ENCODE data around the gene HLA-A. TPM values are rescaled to one million over a fixed set of nuclear protein-coding genes. Genes with fewer than 3 reads are reported as not detected.

Gene HLA-A
- total RNA-seq, 1 experiment from 2014 or later, result 251 TPM

DNA sequence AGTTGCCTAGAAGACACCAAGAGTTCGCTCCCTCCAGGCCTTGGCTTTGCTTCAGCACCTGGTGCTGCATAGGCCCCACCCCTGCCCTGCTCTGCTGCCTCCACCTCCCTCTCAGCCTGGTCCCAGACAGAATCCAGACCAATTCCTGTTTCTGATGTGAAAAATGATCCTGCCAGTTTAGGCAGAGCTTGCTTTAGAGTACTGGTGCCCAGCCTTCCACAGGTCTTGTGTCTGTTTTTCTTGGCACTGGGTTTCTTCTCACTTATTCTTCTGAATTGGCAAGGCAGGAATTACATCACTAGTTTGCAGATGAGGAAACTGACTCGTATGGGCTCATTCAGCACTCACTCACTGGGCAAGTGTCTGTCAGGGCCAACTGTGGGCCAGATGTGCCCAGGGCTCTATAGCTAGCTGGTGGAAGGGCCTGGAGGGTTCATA is 53.0 kb downstream of the HLA-A start:
- Histone ChIP-seq H3K9ac (ENCODE audit: low read length) (no peak overlapping the region), H3K79me2 (ENCODE audit: insufficient read depth, low read length) (no peaks in the 10 kb centered on the region), H3K4me1 (ENCODE audit: control insufficient read depth in 1 of 2, insufficient read depth in 2 of 2, low read length in 2 of 2) (peaks cover 0 to 11% of the 10 kb centered on the region in 2 experiments; a peak in 3 of 4 replicates), H3K9me2 (ENCODE audit: insufficient read depth) (no peaks in the 10 kb centered on the region), H3K27me3 (ENCODE audit: insufficient read depth, low read length) (no peaks in the 10 kb centered on the region), H3K4me2 (ENCODE audit: low read length) (no peak overlapping the region), H3K4me3 (replicated peaks in 1 of 2; ENCODE audit: low read depth in 1 of 2, low read length in 2 of 2) (no peak overlapping the region), H2AFZ (ENCODE audit: low read depth, low read length, poor library complexity, severe bottlenecking) (no peak overlapping the region), H3K36me3 (ENCODE audit: control insufficient read depth in 1 of 2, insufficient read depth in 2 of 2, low read length in 2 of 2) (no peaks in the 10 kb centered on the region), H3K9me3 (ENCODE audit: control insufficient read depth in 1 of 2, insufficient read depth in 1 of 2, low read depth in 1 of 2, low read length in 2 of 2) (no peaks in the 10 kb centered on the region), H4K20me1 (ENCODE audit: insufficient read depth) (no peaks in the 10 kb centered on the region), H3K27ac (ENCODE audit: low read depth, low read length) (no peak overlapping the region)
- CTCF ChIA-PET, result no interaction called here
- no TSS peak for BruUV-seq (replicated peaks)
- no peak for TF ChIP-seq POLR2A (IDR thresholded peaks at IDR 0.05; ENCODE audit: borderline replicate concordance, extremely low read depth, insufficient read depth, insufficient read length)
- TF ChIP-seq, protein P1, sequence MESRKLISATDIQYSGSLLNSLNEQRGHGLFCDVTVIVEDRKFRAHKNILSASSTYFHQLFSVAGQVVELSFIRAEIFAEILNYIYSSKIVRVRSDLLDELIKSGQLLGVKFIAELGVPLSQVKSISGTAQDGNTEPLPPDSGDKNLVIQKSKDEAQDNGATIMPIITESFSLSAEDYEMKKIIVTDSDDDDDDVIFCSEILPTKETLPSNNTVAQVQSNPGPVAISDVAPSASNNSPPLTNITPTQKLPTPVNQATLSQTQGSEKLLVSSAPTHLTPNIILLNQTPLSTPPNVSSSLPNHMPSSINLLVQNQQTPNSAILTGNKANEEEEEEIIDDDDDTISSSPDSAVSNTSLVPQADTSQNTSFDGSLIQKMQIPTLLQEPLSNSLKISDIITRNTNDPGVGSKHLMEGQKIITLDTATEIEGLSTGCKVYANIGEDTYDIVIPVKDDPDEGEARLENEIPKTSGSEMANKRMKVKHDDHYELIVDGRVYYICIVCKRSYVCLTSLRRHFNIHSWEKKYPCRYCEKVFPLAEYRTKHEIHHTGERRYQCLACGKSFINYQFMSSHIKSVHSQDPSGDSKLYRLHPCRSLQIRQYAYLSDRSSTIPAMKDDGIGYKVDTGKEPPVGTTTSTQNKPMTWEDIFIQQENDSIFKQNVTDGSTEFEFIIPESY (IDR thresholded peaks at IDR 0.05; ENCODE audit: extremely low read depth, insufficient replicate concordance, low read length), result no peak
- TF ChIP-seq, protein P2, sequence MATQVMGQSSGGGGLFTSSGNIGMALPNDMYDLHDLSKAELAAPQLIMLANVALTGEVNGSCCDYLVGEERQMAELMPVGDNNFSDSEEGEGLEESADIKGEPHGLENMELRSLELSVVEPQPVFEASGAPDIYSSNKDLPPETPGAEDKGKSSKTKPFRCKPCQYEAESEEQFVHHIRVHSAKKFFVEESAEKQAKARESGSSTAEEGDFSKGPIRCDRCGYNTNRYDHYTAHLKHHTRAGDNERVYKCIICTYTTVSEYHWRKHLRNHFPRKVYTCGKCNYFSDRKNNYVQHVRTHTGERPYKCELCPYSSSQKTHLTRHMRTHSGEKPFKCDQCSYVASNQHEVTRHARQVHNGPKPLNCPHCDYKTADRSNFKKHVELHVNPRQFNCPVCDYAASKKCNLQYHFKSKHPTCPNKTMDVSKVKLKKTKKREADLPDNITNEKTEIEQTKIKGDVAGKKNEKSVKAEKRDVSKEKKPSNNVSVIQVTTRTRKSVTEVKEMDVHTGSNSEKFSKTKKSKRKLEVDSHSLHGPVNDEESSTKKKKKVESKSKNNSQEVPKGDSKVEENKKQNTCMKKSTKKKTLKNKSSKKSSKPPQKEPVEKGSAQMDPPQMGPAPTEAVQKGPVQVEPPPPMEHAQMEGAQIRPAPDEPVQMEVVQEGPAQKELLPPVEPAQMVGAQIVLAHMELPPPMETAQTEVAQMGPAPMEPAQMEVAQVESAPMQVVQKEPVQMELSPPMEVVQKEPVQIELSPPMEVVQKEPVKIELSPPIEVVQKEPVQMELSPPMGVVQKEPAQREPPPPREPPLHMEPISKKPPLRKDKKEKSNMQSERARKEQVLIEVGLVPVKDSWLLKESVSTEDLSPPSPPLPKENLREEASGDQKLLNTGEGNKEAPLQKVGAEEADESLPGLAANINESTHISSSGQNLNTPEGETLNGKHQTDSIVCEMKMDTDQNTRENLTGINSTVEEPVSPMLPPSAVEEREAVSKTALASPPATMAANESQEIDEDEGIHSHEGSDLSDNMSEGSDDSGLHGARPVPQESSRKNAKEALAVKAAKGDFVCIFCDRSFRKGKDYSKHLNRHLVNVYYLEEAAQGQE (IDR thresholded peaks at IDR 0.05; ENCODE audit: low read depth), result no peak
- TF ChIP-seq, protein P3, sequence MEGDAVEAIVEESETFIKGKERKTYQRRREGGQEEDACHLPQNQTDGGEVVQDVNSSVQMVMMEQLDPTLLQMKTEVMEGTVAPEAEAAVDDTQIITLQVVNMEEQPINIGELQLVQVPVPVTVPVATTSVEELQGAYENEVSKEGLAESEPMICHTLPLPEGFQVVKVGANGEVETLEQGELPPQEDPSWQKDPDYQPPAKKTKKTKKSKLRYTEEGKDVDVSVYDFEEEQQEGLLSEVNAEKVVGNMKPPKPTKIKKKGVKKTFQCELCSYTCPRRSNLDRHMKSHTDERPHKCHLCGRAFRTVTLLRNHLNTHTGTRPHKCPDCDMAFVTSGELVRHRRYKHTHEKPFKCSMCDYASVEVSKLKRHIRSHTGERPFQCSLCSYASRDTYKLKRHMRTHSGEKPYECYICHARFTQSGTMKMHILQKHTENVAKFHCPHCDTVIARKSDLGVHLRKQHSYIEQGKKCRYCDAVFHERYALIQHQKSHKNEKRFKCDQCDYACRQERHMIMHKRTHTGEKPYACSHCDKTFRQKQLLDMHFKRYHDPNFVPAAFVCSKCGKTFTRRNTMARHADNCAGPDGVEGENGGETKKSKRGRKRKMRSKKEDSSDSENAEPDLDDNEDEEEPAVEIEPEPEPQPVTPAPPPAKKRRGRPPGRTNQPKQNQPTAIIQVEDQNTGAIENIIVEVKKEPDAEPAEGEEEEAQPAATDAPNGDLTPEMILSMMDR (IDR thresholded peaks at IDR 0.05 in 2 of 3, conservative IDR thresholded peaks at IDR 0.05 in 1 of 3; ENCODE audit: borderline replicate concordance in 1 of 3, insufficient read depth in 1 of 3, low read depth in 2 of 3, low read length in 2 of 3), result no peak
- TF ChIP-seq, protein P4, sequence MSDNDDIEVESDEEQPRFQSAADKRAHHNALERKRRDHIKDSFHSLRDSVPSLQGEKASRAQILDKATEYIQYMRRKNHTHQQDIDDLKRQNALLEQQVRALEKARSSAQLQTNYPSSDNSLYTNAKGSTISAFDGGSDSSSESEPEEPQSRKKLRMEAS (IDR thresholded peaks at IDR 0.05), result no peak
- TF ChIP-seq ZNF274 (IDR thresholded peaks at IDR 0.05; ENCODE audit: low read depth, low read length), result no peak
- no peak for TF ChIP-seq ELF1 (IDR thresholded peaks at IDR 0.05; ENCODE audit: borderline replicate concordance, low read depth)
- TF ChIP-seq, protein P5, sequence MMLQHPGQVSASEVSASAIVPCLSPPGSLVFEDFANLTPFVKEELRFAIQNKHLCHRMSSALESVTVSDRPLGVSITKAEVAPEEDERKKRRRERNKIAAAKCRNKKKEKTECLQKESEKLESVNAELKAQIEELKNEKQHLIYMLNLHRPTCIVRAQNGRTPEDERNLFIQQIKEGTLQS (IDR thresholded peaks at IDR 0.05), result no peak
- TF ChIP-seq ZFX (IDR thresholded peaks at IDR 0.05), result no peak
- no peak for TF ChIP-seq EZH2 (IDR thresholded peaks at IDR 0.05)
- TF ChIP-seq YY1 (IDR thresholded peaks at IDR 0.05; ENCODE audit: extremely low read depth, insufficient replicate concordance, low read depth, low read length), result no peak
- no peak for TF ChIP-seq FOSL1 (IDR thresholded peaks at IDR 0.05; ENCODE audit: low read depth)
- no peak for TF ChIP-seq SP1 (IDR thresholded peaks at IDR 0.05; ENCODE audit: low read depth)
- TF ChIP-seq EZH2phosphoT487 (IDR thresholded peaks at IDR 0.05; ENCODE audit: borderline replicate concordance), result no peak
- no peak for TF ChIP-seq CEBPB (IDR thresholded peaks at IDR 0.05; ENCODE audit: low read depth)
- RAD21 ChIA-PET (ENCODE audit: low non-redundant PET in 1 of 2, low total read pairs in 2 of 2, uncharacterized antibody in 2 of 2, unreplicated experiment in 2 of 2), result no interaction called here
- DNase-seq (ENCODE audit: low read depth, low spot score) (no peak), ATAC-seq (0 out of 2 replicates have a peak, but pooled peaks have one; percentile 14)
- POLR2A ChIA-PET, result interaction anchor here (0.6 kb wide), 1 partner anchor 18 kb away, joined by 4 read pairs; no protein-coding TSS in a partner anchor
- intact Hi-C loops (cut with micrococcal nuclease), result no loop called here

All from HCT116 (cell line).